GM12878 (cell line): ENCODE data around the gene TMEM114. TPM values are rescaled to one million over a fixed set of nuclear protein-coding genes. Genes with fewer than 3 reads are reported as not detected.

Experiments used
- ATAC-seq: fragments of 200-7000 bp; cut with Tn5 transposase; 3 replicates; pipeline ENCODE4 v1.9.1; 2020; ENCODE audit warnings: mild to moderate bottlenecking, moderate library complexity
- BruUV-seq: library from RNA; stranded (reverse); fragments of 400-500 nt; replicated peaks from 2 replicates; lab custom pipeline; 2021; lab: Mats Ljungman, UMichigan
- CTCF ChIA-PET: fragments of 300-600 bp; sonication (Branson Sonifier 250); formaldehyde crosslinking; extraction: SDS; loops from one replicate; lab custom pipeline; 2021; ENCODE audit warnings: inconsistent platforms; lab: Yijun Ruan, JAX
- POLR2A ChIA-PET: fragments of 350-600 bp; formaldehyde crosslinking; extraction: SDS; loops from one replicate; lab custom pipeline; 2021; ENCODE audit warnings: inconsistent platforms; lab: Charles Lee
- RAD21 ChIA-PET: fragments of 300-600 bp; sonication (Branson Sonifier 250); formaldehyde crosslinking; loops from one replicate; lab custom pipeline; 2023; ENCODE audit warnings: antibody characterized with exemption; ENCODE audit not compliant: unreplicated experiment; lab: Charles Lee
- SMC1A ChIA-PET: fragments of 300-600 bp; sonication (Branson Sonifier 250); formaldehyde crosslinking; loops from one replicate; lab custom pipeline; 2023; ENCODE audit not compliant: unreplicated experiment, uncharacterized antibody; lab: Charles Lee
- DNase-seq: peaks from one replicate; pipeline ENCODE4 v3.0.0-alpha.2; 2011; ENCODE audit warnings: low read depth, low spot score
- FAIRE-seq: peaks from 3 replicates; lab custom pipeline; 2011; peaks lifted over from hg19 to GRCh38; lab: Jason Lieb, UNC
- H2AFZ ChIP-seq: 2 replicates; pipeline ENCODE4 v1.6.0; 2011; ENCODE audit warnings: low read depth, low read length, control low read depth; ENCODE audit not compliant: control insufficient read depth
- H3K27ac ChIP-seq: 2 replicates; pipeline ENCODE4 v1.5.1; 2011; ENCODE audit warnings: control low read depth; ENCODE audit not compliant: control insufficient read depth, insufficient read depth
- H3K27me3 ChIP-seq, 2 experiments: replicated peaks in 1 of 2; 2 replicates each; pipeline versions ENCODE4 v1.6.0 to v1.6.1; 2011; ENCODE audit warnings: low read length in 1 of 2; ENCODE audit not compliant: control insufficient read depth in 2 of 2, insufficient read depth in 2 of 2
- H3K36me3 ChIP-seq, 2 experiments: 2 replicates each; pipeline ENCODE4 v1.5.1; 2011; ENCODE audit warnings: low read length in 1 of 2; ENCODE audit not compliant: control insufficient read depth in 2 of 2, insufficient read depth in 2 of 2
- H3K4me1 ChIP-seq: 2 replicates; pipeline ENCODE4 v1.6.1; 2011; ENCODE audit warnings: mild to moderate bottlenecking, low read length, moderate library complexity, mixed read lengths; ENCODE audit not compliant: control insufficient read depth, insufficient read depth
- H3K4me2 ChIP-seq: 2 replicates; pipeline ENCODE4 v1.6.0; 2011; ENCODE audit warnings: control low read depth; ENCODE audit not compliant: control insufficient read depth, insufficient read depth
- H3K4me3 ChIP-seq: fragments of 200-600 bp; sonication (generic); 2 replicates; pipeline ENCODE4 v1.5.1; 2016
- H3K79me2 ChIP-seq: 2 replicates; pipeline ENCODE4 v1.6.0; 2011; ENCODE audit warnings: low read length; ENCODE audit not compliant: control insufficient read depth, insufficient read depth
- H3K9ac ChIP-seq: 2 replicates; pipeline ENCODE4 v1.8.0; 2011; ENCODE audit warnings: low read length, control low read depth, mixed read lengths; ENCODE audit not compliant: control insufficient read depth, insufficient read depth
- H3K9me3 ChIP-seq: replicated peaks from 3 replicates; pipeline ENCODE4 v1.5.1; 2011; ENCODE audit warnings: mild to moderate bottlenecking, low read length; ENCODE audit not compliant: control insufficient read depth, insufficient read depth
- H4K20me1 ChIP-seq: 2 replicates; pipeline ENCODE4 v1.6.0; 2011; ENCODE audit not compliant: control insufficient read depth, insufficient read depth
- BCL11A ChIP-seq: IDR thresholded peaks from 2 replicates; pipeline ENCODE4 v1.6.1; 2011; ENCODE audit warnings: low read depth, low read length
- HCFC1 ChIP-seq: fragments of 150-350 bp; IDR thresholded peaks from 2 replicates; pipeline ENCODE4 v1.6.1; 2014; ENCODE audit warnings: low read length
- KAT2A ChIP-seq: conservative IDR thresholded peaks from 2 replicates; pipeline ENCODE4 v1.6.1; 2011; ENCODE audit warnings: low read depth, low read length; ENCODE audit not compliant: control insufficient read depth
- RCOR1 ChIP-seq: conservative IDR thresholded peaks from 2 replicates; pipeline ENCODE4 v1.6.1; 2012; ENCODE audit warnings: low read depth, low read length, improper control_type of control experiment
- SMARCA5 ChIP-seq: fragments of 450-650 bp; IDR thresholded peaks from 2 replicates; pipeline ENCODE4 v1.6.1; 2017; ENCODE audit warnings: mild to moderate bottlenecking
- SREBF2 ChIP-seq: IDR thresholded peaks from 2 replicates; pipeline ENCODE4 v1.6.1; 2012; ENCODE audit warnings: mild to moderate bottlenecking, low read length
- ZNF274 ChIP-seq: IDR thresholded peaks from one replicate; pipeline ENCODE4 v1.8.0; 2011; ENCODE audit not compliant: insufficient read length, insufficient read depth
- WGBS: methylation state at CpG from one replicate; pipeline ENCODE4 v1.1.6; 2016; ENCODE audit warnings: low lambda C conversion rate; ENCODE audit not compliant: insufficient replicate concordance, insufficient coverage; ENCODE audit errors: missing lambda C conversion rate; 5-methylcytosine and 5-hydroxymethylcytosine counted together
- in situ Hi-C: fragments of 300-500 bp; cut with MboI; formaldehyde crosslinking; loops from 9 replicates; pipeline ENCODE4 v1.14.3; 2018; ENCODE audit warnings: mixed read lengths
- intact Hi-C: fragments of 100-400 bp; cut with micrococcal nuclease; formaldehyde crosslinking; loops from one replicate; pipeline ENCODE4 v1.14.2; 2022; ENCODE audit not compliant: unreplicated experiment
- polyA plus RNA-seq, 11 experiments: library from polyadenylated mRNA; depleted of rRNA in 4 of 11; unstranded in 6 of 11; stranded (reverse) in 5 of 11; fragments of >200 nt; fragmentation: Nextera tagmentation in 4 of 11; fragmentation: Illumina TruSeq in 1 of 11; extraction: Ambion mirVana in 4 of 11; extraction: Trizol in 1 of 11; gene quantifications; 1 replicate in 1 of 11; 2 replicates in 10 of 11; pipeline versions ENCODE4 v1.2.1 to v1.2.3, GENCODE V29; 2011 to 2016; ENCODE audit warnings: inconsistent platforms in 2 of 11, missing spikeins in 2 of 11, low read depth in 1 of 11
- total RNA-seq, 4 experiments: library from RNA; depleted of rRNA in 3 of 4; stranded (reverse); fragments of >200 nt in 3 of 4; fragmentation: Illumina TruSeq in 1 of 4; extraction: Trizol in 1 of 4; gene quantifications; 2 replicates each; pipeline versions ENCODE4 v1.2.1 to v1.2.3, GENCODE V29; 2013 to 2021
- TF ChIP-seq, protein P1 (sequence below): IDR thresholded peaks from 2 replicates; pipeline ENCODE4 v1.6.1; 2012; ENCODE audit warnings: low read depth, low read length, improper control_type of control experiment
- TF ChIP-seq, protein P2 (sequence below): IDR thresholded peaks from 2 replicates; pipeline ENCODE4 v1.6.1; 2011; ENCODE audit warnings: borderline replicate concordance, low read depth, mild to moderate bottlenecking, moderate library complexity, low read length; ENCODE audit not compliant: insufficient read depth, poor library complexity, severe bottlenecking
- TF ChIP-seq, protein P3 (sequence below): fragments of 450-650 bp; IDR thresholded peaks from 2 replicates; pipeline ENCODE4 v1.6.1; 2018; ENCODE audit warnings: borderline replicate concordance, mild to moderate bottlenecking; ENCODE audit not compliant: partially characterized antibody

Gene TMEM114
- total and polyA plus RNA-seq, 10 of the 15 experiments (the other 5 are each of a cell fraction or from before 2014, with no cell fraction given): not detected

DNA sequence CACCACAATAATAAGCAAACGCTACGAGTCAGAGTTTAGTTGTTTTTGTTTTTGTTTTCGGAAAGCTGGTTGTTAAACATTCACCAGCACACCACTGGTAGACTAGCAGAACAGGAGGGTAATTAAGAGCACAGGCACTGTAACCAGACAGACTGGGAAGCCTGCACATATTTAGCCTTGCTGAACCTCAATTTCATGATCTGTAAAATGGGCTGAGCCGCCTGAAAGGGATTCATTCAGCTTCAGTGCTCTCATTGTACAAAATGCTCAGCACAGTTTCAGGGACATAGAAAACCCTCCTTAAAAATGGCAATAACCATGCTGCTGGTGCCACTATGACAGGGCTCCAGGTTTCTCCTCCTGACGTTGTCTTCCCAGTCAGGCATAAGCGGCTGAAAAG is 66.4 kb downstream of the TMEM114 start:
- no TSS peak for BruUV-seq
- Histone ChIP-seq H3K27ac (no peak overlapping the region), H4K20me1 (no peaks in the 10 kb centered on the region), H3K4me3 (no peak overlapping the region), H2AFZ (no peak overlapping the region), H3K27me3 (no peaks in the 10 kb centered on the region), H3K9me3 (no peaks in the 10 kb centered on the region), H3K4me1 (no peaks in the 10 kb centered on the region), H3K4me2 (no peak overlapping the region), H3K9ac (no peak overlapping the region), H3K36me3 (no peaks in the 10 kb centered on the region), H3K79me2 (no peaks in the 10 kb centered on the region)
- ChIA-PET SMC1A (interaction anchor here (0.7 kb wide), 1 partner anchor 80 kb away, joined by 3 read pairs; no protein-coding TSS in a partner anchor), POLR2A (no interaction called here), CTCF (no interaction called here), RAD21 (no interaction called here)
- TF ChIP-seq KAT2A (no peak), HCFC1 (no peak), SREBF2 (no peak), BCL11A (no peak), SMARCA5 (no peak), RCOR1 (no peak), ZNF274 (no peak)
- TF ChIP-seq, protein P1, sequence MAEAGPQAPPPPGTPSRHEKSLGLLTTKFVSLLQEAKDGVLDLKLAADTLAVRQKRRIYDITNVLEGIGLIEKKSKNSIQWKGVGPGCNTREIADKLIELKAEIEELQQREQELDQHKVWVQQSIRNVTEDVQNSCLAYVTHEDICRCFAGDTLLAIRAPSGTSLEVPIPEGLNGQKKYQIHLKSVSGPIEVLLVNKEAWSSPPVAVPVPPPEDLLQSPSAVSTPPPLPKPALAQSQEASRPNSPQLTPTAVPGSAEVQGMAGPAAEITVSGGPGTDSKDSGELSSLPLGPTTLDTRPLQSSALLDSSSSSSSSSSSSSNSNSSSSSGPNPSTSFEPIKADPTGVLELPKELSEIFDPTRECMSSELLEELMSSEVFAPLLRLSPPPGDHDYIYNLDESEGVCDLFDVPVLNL: no peak
- TF ChIP-seq, protein P2, sequence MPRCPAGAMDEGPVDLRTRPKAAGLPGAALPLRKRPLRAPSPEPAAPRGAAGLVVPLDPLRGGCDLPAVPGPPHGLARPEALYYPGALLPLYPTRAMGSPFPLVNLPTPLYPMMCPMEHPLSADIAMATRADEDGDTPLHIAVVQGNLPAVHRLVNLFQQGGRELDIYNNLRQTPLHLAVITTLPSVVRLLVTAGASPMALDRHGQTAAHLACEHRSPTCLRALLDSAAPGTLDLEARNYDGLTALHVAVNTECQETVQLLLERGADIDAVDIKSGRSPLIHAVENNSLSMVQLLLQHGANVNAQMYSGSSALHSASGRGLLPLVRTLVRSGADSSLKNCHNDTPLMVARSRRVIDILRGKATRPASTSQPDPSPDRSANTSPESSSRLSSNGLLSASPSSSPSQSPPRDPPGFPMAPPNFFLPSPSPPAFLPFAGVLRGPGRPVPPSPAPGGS: no peak
- TF ChIP-seq, protein P3, sequence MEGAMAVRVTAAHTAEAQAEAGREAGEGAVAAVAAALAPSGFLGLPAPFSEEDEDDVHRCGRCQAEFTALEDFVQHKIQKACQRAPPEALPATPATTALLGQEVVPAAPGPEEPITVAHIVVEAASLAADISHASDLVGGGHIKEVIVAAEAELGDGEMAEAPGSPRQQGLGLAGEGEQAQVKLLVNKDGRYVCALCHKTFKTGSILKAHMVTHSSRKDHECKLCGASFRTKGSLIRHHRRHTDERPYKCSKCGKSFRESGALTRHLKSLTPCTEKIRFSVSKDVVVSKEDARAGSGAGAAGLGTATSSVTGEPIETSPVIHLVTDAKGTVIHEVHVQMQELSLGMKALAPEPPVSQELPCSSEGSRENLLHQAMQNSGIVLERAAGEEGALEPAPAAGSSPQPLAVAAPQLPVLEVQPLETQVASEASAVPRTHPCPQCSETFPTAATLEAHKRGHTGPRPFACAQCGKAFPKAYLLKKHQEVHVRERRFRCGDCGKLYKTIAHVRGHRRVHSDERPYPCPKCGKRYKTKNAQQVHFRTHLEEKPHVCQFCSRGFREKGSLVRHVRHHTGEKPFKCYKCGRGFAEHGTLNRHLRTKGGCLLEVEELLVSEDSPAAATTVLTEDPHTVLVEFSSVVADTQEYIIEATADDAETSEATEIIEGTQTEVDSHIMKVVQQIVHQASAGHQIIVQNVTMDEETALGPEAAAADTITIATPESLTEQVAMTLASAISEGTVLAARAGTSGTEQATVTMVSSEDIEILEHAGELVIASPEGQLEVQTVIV: no peak
- no peak for FAIRE-seq
- DNase-seq: no peak
- in situ Hi-C loops (no loop called here), intact Hi-C loops (no loop called here)
- ATAC-seq: no peak
- WGBS: 66% methylated on average over 6 of the region's 6 CpGs
